Measurements from ENCODE around the gene TESMIN.

The TESMIN gene

GRCh38 chr11:68704887-68705286, 46.4 kb downstream of the TESMIN start:
- DNase-seq, result no peak

- DNase-seq, result no peak
Measured at GRCh38 chr11:68698993-68699392, 52.3 kb downstream of the TESMIN start.

- DNase-seq, result no peak
Measured at GRCh38 chr11:68695531-68695930, 55.8 kb downstream of the TESMIN start.

GRCh38 chr11:68694431-68695297, 56.7 kb downstream of the TESMIN start:
- DNase-seq, result no peak

- no peak for DNase-seq
Measured at GRCh38 chr11:68693484-68693882, 57.8 kb downstream of the TESMIN start.

GRCh38 chr11:68692871-68693483, 58.3 kb downstream of the TESMIN start:
- no peak for DNase-seq

GRCh38 chr11:68692115-68692514, 59.2 kb downstream of the TESMIN start:
- DNase-seq, result no peak

GRCh38 chr11:68691402-68691784, 59.9 kb downstream of the TESMIN start:
- no peak for DNase-seq

GRCh38 chr11:68690671-68691401, 60.5 kb downstream of the TESMIN start:
- DNase-seq, result peak; percentile 33

GRCh38 chr11:68689737-68690625, 61.3 kb downstream of the TESMIN start:
- no peak for DNase-seq

GRCh38 chr11:68688881-68689280, 62.4 kb downstream of the TESMIN start:
- no peak for DNase-seq

GRCh38 chr11:68687986-68688385, 63.3 kb downstream of the TESMIN start:
- no peak for DNase-seq

GRCh38 chr11:68687311-68687710, 64.0 kb downstream of the TESMIN start:
- DNase-seq, result no peak

GRCh38 chr11:68686486-68686885, 64.8 kb downstream of the TESMIN start:
- no peak for DNase-seq

GRCh38 chr11:68685656-68686380, 65.5 kb downstream of the TESMIN start:
- no peak for DNase-seq

GRCh38 chr11:68684385-68685356, 66.6 kb downstream of the TESMIN start, which contains the start of gene GAL:
TSS of gene GAL (plus strand) at chr11:68684544. CDS start at chr11:68684924, 380 bp downstream.
- DNase-seq, result peak; percentile 51

GRCh38 chr11:68683536-68684384, 67.6 kb downstream of the TESMIN start:
- no peak for DNase-seq

- no peak for DNase-seq
Measured at GRCh38 chr11:68683121-68683520, 68.2 kb downstream of the TESMIN start.

- no peak for DNase-seq
Measured at GRCh38 chr11:68682531-68682961, 68.8 kb downstream of the TESMIN start.
